Heart left ventricle (tissue), 13 donors: ENCODE data around the gene GPLD1.

Experiments used
- POLR2A ChIP-seq, 2 donors: fragments of 450-650 bp; IDR thresholded peaks; one replicate each; pipeline ENCODE4 v1.6.1; 2017; ENCODE audit warnings: antibody characterized with exemption in 2 of 2, mild to moderate bottlenecking in 2 of 2, moderate library complexity in 2 of 2
- TF ChIP-seq, protein P1 (sequence below), 12 donors: fragments of 200-600 bp; sonication (generic) in 4 of 12; IDR thresholded peaks; one replicate each; pipeline versions ENCODE4 v1.5.0 to v1.8.0; 2018 to 2022; ENCODE audit warnings: antibody characterized with exemption in 12 of 12, mild to moderate bottlenecking in 5 of 12
- donor health status: ischemic (EF 13 %, LVEDD 7.1; RV severe dilation, severe dysfunction).
- donor health status: DM: no; HTN: yes; CAD: no.
- donor health status: DM: no; HTN: no; CAD: no.
- donor health status: ischemic (EF 25% LVEDD 6.9; RV normal size, moderate dysfunction).
- donor health status: ischemic (EF 25% LVEDD 5.7; RV mildly dilated, moderate dysfunction).
- donor health status: ischemic (EF 35%, LVEDD 5.7; RV mildly dilated, moderate dysfunction).
- donor health status: nonischemic (EF 11% LVEDD 7.7; RV severe dilation, severe dysfunction).
- donor health status: DM: yes; HTN: yes; CAD: no.
- donor health status: PGD.
- donor health status: ischemic (EF 29% LVEDD 5.4; RV normal size, mild dysfunction).
- donor health status: nonischemic (EF 23%, LVEDD 6.1; RV moderate dilation, normal function).

DNA sequence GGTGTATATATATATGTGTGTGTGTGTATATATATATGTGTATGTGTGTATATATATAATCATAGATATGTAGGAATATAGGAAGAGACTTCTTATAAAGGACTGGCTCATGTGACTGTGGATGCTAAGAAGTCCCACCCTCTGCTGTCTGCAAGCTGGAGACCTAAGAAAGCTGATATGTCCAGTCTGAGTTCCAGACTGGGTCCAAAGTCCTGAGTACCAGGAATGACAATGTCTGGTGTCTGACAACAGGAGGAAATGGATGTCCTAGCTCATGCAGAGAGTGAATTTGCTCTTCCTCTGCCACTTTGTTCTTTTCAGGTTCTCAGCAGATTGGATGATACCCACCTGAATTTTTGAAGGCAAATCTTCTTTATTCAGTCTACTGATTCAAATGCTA lies 12.5 kb upstream of the GPLD1 start:
- TF ChIP-seq, protein P1, sequence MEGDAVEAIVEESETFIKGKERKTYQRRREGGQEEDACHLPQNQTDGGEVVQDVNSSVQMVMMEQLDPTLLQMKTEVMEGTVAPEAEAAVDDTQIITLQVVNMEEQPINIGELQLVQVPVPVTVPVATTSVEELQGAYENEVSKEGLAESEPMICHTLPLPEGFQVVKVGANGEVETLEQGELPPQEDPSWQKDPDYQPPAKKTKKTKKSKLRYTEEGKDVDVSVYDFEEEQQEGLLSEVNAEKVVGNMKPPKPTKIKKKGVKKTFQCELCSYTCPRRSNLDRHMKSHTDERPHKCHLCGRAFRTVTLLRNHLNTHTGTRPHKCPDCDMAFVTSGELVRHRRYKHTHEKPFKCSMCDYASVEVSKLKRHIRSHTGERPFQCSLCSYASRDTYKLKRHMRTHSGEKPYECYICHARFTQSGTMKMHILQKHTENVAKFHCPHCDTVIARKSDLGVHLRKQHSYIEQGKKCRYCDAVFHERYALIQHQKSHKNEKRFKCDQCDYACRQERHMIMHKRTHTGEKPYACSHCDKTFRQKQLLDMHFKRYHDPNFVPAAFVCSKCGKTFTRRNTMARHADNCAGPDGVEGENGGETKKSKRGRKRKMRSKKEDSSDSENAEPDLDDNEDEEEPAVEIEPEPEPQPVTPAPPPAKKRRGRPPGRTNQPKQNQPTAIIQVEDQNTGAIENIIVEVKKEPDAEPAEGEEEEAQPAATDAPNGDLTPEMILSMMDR (IDR thresholded peaks at IDR 0.05): no peak
- TF ChIP-seq POLR2A (IDR thresholded peaks at IDR 0.05): no peak
